GM19025 (cell line): ENCODE results near the gene RAPGEF4.

Source experiments
- ATAC-seq: cut with Tn5 transposase; IDR thresholded peaks from one replicate; pipeline ENCODE4 v1.9.1; 2021; ENCODE audit warnings: mild to moderate bottlenecking, low read depth, moderate library complexity; ENCODE audit not compliant: unreplicated experiment

The RAPGEF4 gene

DNA sequence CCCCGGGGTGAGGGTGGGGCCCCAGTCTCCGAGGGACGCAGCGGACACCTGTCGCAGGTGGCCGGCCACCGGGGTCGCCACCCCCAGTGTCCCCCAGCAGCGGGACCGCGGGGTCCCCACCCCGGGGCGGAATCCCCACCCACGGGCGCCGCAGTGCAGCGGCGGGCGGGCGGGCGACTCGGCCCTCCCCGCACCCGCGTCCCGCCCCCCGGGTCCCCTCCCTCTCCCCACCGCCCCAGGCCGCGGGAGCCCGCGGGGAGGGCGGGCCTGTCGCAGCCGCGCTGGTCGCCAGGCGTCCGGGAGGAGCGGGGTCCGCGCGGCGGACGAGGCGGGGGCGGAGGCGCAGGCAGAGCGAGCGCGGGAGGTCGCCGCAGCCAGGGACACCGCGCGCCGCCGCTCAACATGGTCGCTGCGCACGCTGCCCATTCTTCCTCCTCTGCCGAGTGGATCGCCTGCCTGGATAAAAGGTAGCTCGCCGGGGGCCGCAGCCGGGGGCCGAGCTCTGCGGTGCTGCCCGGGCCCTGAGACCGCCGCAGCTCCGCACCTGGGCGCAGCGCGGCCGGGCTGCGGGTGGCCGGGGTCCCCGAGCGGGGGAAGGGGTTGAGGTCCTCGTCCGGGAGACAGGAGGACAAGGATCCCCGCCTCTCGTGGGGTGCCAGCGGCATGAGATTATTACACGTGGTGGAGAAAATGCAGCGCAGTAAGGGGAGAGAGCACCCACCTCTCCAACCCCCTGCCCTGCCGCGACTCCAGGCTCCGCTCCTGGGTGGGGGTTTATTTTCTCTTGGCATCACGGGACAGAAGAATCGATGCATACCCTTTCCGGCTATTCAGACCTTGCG is at the start of gene RAPGEF4:
Gene RAPGEF4, plus strand, starts transcription at position 264 of the 842 bp plus-strand sequence. Its CDS starts 139 bp downstream, at position 403.
- no peak for ATAC-seq

DNA sequence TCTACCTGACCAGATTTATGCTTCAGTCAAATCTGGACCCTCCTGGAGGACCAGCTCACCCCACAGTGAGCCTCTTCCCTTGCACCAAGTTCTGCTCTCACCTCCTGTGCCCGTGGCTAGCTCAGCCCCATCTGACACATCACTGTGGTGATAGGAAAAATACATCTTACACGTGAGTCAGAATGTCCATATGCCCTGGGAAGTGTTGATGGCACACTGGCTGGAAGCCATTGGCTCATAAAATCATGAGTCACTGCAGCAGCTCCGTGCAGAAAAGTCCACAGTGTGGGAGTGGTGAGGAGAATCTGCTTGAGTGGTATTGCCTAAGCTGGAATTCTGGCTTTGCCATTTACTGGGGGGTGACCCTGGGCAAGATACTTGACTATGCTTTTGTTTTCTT is 42.6 kb upstream of the RAPGEF4 start:
- no peak for ATAC-seq

DNA sequence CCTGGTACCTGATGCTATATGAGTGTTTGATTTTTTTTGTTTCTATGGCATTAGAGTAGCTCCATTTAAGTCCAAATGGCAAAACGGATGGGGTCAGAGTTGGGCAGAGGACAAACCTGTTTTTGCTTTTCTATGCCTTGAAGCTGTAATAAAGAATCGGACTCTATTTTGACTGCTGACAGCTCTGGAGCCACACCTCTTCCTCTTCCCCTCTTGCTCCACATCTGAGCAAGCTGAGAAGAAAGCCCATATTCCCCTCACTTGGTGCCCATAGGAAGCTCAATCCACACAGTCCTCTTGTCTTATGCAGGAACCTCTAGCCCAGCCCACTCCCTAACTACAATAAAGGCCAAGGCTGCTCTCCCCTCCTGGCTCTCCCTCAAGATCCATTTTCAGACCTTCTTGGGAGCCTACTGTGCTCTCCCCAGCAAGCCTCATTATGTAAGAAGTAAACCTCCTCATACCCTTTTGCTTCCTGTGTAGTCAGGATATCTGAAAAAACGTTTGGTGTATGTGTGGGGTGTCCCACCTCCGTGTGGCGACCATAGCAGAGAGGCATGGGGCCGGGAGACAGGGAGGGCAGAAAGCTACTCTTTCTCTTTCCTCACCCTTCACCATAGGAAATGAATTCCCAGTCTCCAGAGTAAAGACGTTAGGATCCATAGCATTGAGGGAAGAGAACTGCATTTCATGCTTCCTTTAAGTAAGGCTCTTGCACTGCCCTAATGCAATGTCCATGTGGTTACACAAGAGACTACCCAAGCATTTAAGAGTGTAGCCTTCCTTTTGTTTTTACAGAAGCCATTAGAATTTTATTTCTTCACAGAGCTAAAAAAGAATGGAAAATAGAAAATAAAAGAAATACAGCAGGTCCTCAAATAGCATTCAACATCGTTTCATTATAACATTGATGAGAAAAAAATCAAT is 41.9 kb upstream of the RAPGEF4 start:
- ATAC-seq: no peak

DNA sequence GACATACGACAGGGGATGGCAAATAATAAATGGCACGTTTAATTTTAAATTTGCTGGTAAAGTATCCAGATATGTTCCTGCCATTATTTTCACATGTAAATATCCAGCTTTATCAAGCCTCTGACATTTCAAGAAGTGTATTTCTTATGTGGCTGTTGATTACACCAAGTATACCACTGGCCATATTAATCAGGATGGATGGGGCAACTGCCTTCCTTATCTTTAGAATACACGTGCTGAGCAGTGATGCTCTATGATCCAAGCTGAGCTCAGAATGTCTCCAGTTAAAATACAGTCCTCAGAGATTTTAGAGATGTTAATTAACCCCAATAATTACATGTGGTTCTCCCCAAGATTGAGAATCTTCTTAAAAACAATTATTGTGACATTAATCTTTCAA is 38.3 kb upstream of the RAPGEF4 start:
- no peak for ATAC-seq

DNA sequence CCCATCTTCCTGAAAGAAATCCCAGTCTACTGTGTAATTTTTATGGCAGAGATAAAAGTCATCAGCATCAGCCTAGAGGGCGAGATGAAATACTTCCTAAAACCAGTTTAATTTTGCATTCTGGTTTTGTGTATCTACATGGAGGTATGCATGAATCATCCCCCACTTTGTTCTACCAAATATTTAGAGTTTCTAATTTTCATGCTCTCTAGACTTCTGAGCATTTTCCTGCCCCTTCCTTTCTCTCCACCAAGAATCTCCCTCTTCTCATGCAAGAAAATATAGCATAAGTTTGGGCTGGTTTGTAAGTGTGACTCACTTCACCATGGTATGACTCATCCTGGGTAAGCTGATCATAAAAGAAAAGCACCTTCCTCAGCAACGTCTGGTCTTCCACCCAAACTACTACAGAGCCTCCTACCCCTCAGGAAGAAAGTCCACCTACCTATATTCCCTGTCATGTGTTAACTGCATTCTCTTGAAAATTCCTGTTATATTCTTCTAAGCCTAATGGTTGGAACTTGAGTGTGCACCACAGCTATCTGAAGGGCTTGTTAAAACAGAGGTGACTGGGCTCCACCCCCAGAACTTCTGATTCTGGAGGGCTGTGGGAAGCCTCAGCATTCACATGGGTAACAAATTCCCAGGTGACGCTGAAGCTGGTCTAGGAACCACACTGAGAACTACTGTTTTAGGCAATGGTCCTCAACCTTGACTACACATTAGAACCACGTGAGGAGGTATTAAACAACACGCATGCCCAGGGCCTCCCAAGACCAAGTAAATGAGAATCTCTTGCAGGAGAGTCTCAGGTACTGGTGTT is 37.4 kb upstream of the RAPGEF4 start:
- ATAC-seq: peak; percentile 91

DNA sequence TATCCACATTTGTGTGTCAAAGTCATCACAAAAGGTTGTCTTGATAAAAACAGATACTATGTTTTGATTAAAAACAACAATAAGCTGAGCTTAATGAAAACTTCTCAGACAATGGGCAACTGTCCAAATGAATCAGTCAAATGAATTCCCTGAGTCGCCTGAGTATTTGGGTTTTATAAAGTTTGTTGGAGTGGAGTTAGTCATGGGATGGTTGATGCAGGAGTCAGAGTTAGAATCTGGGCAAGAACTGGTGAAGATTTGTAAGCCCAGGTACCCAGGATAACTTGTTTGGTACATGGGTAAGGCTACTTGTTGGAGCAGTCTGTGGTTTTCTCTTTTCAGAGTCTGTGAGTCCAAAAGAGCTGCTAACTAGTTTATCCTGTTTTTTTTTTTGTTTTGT is 34.4 kb upstream of the RAPGEF4 start:
- ATAC-seq: no peak

DNA sequence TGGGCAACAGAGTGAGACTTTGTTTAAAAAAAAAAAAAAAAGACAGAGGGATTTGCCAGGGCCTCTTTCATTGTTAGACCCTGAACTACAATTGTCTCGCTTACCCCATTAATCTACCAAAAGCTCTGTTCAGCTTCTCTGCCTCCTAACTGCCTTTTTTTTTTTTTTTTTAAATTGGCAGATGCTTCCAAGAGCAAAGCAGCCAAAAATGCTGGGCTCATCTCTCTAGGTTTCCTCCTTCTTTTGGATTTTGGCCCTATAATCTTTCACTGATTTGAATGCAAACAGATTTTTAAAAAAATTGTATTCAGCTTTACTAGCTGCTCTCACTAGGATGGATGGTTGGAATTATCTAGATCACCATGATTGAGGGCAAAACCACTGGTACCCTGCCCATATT is 33.2 kb upstream of the RAPGEF4 start:
- no peak for ATAC-seq

DNA sequence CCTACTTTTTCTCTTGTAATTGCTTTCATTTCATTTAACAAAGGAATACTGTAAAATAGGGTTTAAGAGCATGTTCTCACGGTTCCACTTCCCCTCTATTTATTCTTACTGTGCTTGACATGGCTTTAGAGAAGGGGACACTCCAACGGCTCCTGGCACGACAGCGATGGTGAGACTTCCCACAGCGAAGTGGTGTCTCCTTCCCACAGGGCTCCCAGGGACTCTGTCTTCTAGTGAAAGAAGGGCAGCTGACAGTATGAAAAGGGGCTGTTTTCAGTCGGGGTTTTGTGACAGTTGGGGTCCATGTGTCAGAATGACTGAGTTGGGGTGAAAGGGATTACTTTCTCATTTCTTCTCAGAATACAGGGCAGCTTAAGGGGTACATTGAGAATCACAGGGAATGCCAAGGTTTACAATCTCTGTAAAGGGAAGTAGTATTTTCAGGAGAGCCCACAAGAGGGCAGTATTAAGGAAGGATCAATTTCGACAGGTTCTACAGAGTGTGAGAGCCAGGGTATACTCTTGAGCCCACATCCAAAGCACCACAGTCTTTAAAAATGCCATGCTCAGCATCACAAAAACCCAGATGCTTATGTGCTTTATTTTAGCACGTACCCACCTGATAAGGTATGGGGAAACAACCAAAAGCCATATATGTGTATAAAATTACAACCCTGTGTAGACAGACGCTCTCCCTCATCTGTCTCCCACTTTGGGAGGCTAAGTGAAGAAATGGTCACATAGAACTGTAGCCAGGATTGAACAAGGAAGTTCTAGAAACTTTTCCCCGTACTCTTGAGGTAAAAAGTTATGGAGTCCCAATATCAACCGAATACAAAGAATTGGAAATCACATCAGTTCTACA is 31.3 kb upstream of the RAPGEF4 start:
- no peak for ATAC-seq

DNA sequence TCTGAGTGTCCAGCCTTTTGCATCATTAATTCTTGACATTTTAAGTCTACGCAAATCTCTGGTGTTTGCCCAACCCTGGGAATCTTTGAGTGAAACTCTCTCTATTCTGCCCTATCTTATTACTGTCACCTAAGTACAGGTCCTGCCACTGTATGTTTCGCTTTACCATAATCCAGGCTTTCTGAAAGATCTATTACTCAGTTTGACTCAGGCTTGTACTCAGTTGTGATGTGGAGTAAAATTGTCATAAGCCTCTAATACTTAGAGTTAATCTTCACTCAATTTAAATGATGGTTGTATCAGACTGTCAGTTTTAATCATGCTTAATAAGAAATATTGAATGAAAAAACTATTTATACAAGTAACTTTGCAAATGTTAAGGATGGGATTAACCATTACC is 30.3 kb upstream of the RAPGEF4 start:
- ATAC-seq: no peak

DNA sequence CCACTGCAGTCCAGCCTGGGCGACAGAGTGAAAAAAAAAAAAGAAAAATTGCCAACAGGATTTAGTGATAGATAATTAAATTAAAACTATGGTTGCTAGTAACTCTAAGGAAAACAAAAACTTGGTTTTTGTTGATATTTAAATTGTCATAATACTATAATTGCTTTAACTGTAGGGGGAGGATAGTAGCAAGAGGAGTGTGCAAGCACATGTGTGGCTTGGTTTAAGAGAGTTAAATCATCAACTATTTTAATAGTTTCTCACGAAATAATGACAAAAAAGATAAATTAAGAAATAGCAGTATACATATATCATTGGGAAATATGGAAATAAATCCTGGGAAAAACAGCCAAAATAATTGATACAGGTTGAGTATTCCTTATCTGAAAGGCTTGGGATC is 27.4 kb upstream of the RAPGEF4 start:
- no peak for ATAC-seq

DNA sequence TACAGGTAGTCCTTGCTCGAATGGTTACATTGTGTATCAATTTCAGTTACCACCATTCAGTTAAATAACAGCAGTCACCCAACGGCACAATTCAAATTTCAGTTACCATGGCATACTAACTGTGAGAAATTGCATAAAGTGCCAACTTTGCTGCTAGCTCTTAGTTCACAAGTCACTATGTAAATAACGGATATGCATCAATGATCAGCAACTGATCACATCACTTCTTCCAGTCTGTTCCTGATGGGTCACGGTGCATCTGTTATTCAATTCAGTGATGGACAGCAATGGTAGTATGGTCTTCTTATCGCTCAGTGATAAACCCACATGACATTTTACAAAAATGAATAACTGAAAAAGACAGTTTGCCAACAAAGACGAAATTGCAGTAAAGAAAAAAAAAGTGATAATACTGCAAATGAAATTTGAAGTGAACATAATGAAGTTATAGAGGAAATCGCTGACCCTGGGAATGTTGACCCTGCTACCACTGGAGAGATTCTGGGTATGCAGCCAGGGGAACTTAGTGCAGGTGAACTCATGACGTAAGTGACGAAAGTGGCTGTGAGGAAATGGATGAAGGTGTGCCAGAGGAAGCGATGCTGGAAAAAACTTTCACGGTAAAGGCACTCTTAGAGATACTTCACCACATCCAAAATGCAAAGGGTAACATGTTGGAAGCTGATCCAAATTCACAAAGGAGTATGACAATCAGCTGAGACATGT is 25.9 kb upstream of the RAPGEF4 start:
- no peak for ATAC-seq

DNA sequence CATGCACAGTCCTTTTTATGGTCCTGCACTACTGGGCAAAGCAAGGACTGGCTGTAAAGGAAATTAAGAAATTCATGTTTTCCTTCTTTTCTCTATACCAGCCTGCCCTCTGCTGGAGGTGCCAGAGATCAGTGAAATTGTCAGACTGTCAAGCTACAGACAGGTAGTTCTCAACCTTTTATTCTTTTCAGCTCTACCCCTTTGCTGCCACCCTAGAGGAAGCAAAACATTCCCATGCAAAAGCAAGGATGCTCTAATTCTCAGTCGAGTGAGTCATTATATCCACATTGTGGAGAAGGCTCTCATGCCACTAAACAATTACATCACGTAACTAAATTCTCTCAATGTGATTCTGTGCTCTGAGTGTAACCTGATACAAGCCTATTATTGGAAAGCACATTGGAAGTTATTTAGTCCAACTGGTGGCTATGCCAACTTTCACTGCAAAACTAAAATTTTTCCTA is 25.0 kb upstream of the RAPGEF4 start:
- ATAC-seq: no peak

DNA sequence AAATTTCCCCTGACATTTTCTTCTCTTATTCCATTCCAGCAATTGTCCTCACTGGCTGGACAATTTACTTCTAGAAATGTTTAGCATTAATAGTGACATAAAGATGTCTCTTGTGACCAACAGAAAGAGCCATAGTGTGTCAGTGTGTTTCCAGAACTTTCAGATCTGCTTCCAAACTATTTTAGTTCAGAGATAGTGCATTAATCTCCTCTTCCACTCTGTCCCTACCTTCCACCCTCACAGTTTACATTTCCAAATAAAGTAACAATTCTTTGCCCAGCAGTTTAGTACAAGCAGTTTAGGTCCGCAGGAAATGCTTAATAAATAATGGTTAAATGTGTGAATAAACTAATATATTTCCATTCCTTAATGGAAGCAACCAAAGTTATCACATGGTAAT is 24.5 kb upstream of the RAPGEF4 start:
- ATAC-seq: no peak

DNA sequence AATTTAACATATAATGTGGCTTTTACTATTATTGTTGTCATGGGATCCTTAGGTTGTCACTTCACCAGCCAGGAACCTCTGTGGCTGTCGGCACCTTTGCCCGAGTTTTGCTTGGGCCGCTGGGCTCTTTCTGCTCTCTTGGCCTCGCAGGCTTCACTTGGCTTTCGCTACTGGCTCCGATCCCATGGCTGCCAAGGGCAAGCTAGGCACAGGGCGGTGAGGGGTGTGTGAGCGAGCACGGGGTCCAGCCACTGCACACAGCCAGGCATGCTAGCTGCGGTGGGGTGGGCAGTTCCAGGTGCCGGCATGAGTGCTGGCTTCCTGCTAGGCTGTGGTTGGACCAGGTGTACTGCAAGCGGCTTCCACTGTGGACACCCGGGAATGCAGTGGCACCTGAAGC is 23.4 kb upstream of the RAPGEF4 start:
- no peak for ATAC-seq

DNA sequence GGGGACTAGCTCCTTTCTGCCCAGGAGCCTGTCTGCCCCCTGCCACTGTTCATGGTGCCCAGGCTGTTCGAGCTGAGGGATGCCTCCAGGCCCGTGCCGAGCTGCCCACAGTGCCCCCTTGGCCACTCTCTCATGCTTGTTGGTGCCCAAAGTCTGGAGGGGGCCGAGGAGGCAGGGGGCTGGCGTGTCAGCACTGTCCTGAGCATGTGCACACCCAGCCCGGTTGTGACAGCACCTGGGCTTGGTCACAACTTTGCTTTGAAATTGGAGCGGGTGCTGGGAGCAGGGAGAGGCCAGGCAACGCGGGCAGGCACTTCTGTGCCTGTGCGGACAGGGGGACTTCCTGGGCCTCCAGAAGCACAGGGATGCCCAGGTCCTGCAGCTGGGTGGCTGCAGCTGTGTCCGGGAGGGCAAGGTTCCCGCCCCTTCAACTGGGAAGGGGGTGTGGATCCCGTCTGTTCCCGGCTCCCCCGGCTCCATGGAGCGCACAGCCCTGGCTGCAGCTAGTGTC is 22.2 kb upstream of the RAPGEF4 start:
- ATAC-seq: no peak

DNA sequence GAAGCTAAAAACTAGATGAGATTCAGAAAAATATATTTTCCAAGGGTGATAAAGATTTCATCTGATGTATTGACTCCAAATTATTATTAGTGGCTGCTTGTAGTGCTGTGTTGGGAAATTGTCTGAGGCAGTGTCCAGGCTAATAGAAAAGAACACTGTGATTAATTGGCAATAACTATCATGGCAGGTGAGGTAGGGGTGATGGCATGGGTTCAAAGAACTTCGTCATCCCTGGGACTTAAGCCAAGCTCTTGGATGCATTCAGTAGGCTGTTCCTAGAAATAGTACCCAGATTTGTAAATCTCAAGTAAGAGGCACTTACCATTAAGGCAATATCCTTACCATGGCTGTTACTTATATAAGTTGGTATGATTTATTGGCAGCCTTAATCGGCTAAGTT is 13.2 kb upstream of the RAPGEF4 start:
- ATAC-seq: no peak

DNA sequence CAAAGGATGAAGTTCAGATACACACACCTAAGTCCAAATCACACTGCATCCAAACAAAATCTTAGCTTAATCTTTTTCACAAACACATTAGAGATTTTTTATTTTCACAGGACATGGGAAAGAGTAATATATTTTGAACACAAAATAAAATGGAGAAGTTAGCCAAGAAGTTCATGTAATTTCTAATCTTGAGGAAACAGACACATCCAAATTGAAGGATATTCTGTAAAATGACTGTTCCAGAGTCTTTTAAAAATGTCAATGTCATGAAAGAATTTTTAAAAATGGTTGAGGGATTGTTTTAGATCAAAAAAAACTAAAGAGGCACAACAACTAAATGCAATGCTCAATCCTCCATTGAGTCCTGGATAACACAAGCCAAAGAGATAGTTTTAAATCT is 12.4 kb upstream of the RAPGEF4 start:
- no peak for ATAC-seq

DNA sequence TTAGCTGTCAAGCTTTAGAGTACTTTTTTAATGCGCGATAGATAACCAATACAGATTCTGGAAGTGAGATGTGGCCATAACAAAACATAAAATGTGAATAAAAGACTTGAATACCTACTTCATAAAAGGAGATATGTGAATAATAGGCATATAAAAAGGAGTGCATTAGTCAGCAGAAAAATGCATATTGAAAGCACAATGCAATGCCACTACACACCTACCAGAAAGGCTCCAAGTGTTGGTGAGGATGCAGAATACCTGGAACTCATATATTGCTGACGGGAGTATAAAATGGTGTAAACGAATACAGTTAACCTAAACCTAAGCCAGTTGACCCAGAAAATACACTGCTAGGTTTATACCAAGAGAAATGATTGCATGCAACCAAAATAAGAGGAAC is 10.9 kb upstream of the RAPGEF4 start:
- no peak for ATAC-seq

DNA sequence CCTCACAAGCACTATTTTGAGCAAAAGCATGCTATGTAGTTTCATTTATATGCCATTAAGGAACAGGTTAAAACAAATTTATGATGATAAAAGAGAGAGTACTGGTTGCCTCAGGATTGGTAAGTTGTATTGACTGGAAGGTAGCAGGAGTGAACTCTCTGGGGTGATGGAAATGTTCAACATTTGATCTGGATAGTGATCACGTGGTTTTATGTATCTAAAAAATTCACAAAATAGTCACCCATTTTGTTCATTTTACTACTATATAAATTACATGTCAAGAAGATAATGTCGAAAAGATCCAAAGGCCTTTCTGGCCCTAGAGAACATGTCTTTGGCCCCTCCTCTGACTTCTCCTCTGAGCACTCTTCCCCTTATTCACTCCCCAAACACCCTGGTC is 10.4 kb upstream of the RAPGEF4 start:
- ATAC-seq: no peak
